Right forelimb (tissue), 1 donor: ENCODE results near the gene LRRFIP1.
A peak's percentile ranks its signal among the peaks of the same experiment; 100 is the strongest.

ENCODE experiments used
- DNase-seq: peaks from one replicate; pipeline ENCODE4 v3.0.0-alpha.2; 2018

Gene LRRFIP1

DNA sequence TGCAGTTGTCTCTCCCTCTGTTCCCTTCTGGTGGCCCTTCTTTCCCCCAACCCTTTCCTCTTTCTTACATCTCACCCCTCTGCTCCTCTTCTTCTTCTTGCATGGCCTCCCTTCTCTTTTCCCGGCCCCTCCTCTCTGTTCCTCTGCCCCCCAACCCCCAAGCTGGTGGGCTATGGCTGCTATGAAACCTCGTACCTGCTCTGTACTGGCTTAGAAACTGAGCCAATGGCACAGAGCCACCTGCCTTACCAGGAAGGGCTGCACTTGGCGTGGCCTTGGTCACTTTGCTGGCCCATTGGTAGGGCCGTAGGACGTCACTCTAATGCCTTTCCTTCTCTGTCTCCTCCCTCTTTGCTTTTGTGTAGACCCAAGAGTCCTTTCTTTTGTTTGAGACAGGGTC lies 78.9 kb downstream of the LRRFIP1 start:
- DNase-seq: no peak

DNA sequence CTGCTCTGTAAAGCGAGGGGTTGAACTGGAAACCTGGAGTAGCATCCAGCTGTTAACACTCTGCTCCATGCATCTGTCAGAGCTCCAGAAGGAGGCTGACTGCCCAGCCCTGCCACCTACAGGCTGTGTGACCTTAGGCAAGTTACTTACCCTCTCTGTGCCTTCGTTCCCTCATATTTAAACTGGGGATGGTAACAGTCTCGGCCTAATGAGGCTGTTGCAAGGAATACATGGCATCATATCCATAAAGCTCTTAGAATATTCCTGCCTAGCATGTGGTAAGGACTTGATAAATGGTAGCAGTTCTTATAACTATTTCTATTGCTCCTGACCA lies 80.6 kb downstream of the LRRFIP1 start:
- DNase-seq: no peak

DNA sequence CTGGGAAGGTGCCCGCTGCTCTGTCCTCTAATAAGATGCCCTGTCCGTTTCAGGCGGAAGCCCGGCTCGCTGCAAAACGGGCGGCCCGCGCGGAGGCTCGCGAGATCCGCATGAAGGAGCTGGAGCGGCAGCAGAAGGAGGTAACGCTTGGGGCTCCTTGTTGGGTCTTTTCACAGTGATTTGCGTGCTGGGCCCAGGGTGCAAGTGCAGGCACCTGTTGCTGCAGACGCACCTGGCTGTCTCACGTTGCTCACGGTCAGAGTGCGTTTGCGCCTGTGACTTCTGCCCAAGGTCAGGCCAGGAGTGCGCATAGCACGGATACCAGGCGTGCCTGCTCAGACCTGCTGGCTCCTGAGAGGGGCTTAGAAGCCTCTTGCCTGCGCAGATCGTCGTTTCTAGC lies 81.1 kb downstream of the LRRFIP1 start:
- DNase-seq: no peak

DNA sequence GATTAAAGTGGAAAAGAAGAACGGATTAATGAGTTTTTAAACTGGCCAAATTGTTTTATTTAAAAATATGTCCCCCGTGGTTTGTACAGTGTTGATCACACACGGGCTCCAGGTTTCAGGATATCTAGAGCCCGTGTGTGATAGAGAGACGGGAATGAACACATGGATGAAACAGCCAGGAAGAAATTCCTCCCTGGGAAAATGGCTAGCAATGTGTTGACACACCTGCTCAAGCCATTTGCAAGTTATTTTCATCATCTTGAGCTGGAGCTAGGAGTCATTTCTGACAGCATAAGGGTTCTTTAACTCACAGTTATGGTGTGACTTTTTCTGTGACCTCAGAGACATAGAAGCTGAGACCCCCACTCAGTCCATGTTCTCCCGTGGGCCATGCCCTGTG lies 81.6 kb downstream of the LRRFIP1 start:
- DNase-seq: no peak

DNA sequence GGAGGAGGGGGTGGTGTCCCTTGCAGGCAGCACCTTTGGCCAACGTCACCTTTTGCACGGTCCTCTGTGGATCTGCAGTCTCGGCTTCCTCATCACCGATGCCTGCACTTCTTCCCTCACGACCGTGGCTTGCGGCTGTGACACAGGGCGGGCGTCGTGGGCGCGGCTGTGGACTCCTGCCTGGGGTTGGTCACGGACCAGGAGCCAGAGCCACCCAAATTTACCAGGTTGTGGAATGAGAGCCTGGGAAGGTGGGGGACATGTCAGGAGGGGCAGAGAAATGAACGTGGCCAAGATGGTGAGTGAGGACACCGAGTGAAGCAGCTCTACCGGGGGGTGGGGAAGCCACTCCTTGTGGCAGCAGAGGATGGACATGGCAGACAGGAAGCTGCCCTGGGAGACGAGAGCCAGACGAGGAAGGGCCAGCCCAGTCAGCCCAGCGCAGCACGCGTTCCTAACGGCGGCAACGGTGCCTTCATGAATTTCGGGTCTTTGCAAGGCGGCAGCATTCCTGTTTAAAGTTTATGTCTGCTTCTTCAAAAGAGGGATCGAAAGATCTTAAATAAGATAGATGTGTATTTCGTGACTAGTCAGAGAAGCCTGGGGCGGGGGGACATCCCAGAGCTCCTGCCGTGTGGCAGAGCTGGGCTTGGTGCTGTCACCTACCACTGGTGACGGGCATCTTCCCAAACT lies 84.2 kb downstream of the LRRFIP1 start:
- no peak for DNase-seq

DNA sequence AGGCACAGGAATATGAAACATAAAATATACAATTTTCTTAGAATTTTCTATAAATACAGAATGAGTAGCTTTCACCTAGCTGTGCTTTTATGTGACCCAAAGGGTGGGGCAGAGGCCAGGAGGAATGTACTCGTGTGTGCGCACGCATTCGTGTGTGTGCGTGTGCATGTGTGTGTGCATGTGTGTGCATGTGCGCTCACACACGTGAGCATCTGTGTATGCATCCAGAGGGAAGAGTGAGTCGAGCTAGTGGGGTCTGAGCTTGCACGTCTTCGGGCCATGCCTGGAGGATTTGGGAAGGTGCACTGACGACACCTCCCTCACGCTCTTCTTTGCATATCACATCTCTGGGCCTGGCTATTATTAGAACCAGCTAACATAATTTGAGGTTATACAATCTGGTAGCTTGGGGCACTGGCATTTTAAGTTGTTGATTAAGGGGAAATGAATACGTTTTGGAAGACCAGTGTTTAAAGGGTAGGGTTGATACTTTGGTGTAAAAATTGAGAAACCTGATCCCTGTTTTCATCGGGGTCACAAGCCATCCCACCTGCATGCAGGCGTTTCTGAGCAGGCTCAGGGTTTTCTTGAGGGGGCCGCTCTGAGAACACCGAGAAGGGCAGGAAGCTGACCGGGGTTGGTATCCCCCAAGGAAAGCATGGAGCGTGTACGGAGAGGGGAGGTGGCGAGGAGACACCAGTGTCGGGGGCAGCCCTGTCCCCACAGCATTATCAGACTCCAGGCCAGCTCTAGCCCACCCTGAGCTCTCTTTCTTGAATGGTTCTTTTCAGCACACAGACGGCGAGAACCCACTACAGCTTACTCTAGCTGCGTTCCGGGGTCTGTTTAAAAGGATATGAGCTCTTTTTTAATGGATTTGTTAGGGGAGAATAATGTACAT lies 85.3 kb downstream of the LRRFIP1 start:
- no peak for DNase-seq

DNA sequence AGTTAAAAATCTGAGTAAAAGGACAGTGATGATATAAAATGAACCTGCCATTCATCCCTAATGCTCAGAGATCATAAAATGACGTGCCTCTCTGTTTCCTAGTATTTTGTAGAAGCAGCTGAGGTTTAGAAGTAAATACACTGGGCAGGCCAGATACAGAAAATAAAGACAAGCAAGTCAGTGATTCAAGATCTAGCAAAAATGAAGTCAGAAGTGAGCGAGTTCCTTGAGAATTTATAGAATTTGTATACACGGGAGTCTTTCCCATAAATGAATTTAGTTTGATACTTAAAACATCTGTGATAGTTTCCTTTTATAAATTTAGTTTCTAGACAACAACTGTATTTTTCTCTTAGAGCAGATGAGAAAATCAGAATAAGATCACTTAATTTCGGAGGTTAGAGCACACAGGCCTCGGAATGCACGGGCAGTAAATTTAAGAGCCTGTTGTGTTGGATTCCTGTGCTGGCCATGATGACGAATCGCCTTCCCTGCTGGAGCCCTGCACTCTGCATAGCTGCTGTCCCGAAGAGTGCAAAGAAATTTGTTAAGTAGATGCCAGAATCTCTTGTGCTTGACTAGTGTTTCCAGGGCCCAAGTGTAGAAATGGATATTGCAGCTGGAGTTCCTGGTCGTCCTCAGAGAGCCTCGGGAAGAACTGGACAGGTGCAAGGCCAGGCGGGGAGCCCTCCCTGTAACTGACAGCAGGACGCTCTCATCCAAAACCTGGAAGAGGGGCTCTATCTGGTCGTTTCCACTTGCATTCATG lies 87.5 kb downstream of the LRRFIP1 start:
- peak; percentile 58 for DNase-seq

DNA sequence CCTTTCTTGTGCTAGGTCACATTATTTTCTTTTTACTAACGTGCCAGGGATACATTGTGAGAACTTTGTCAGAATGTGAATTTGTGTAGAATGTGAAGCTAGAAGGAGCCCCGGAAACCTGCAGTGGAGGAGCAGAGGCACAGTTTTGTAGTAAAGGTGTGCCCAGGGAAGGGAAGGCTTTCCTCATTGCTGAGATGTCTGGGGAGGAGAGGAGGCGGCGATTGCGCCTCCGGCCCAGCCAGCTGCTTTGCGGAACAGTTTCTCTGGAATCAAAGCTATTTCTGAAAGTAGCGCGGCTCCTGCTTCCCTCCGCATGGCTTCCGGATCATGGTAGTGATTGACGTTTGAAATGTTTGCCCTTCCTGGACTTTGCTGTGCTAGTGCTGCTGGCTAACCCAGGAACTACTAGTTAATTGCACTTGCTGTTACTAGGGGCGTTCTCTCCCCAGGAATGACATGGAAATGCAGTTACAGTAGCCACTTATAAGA lies 88.1 kb downstream of the LRRFIP1 start:
- DNase-seq: peak; percentile 53

DNA sequence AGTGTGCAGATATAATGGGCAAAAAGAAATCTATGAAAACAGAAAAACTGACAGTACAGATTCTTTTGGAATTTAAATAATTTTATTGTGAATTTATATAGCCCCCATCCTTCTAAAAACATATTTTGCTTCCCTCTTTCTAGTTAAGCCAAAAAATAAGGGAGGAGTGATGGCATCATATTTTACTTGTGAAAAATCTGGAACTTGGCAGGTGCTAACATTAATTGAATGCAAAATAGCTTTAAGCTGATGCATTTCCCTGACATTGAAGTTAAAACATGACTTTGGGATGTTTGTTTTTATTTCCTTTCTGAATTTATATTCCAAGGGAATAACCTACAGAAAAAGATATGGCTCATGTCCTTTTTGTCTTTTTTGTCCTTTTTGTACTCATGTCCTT lies 88.6 kb downstream of the LRRFIP1 start:
- DNase-seq: no peak

DNA sequence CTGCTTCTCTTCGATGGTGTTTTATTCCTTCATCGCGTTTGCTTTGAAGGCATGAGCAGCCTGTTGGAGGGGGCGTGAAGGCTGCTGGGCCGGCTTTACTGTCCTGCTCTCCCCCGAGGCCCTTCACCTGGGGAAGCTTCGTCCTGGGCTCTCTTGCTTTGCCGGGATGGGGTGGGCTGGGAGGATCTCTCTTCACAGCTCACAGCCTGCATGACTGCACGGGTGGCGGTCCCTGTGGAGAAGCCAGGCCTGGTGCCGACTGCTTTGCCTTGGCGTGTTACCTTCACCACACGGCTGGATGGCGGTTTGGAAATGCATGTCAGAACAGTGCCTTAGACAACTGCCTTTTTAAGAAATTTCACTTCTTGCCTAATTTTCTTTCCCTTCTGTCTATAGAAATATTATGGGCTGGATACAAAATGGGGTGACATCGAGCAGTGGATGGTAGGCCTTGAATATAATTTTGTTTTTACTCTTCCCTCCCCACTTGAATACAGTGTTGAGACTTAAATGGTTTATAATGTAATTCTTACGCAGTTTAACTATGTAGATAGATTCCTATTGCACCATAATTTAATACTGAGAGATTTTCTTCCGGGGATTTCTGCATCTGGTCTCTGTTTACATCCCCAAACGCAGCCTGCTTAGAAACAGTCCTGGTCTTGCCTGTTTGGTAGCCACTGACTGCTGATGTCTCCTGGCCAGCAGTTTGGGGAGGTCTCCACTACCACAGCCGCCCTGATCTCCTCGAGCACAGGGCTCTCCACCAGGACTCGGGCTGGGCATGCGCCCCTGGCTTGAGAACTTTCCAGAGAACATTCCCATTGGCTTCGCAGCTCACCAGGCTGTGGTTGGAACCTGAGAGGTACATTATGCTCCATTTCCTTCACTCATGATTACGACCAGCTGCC lies 90.2 kb downstream of the LRRFIP1 start:
- peak; percentile 36 for DNase-seq

DNA sequence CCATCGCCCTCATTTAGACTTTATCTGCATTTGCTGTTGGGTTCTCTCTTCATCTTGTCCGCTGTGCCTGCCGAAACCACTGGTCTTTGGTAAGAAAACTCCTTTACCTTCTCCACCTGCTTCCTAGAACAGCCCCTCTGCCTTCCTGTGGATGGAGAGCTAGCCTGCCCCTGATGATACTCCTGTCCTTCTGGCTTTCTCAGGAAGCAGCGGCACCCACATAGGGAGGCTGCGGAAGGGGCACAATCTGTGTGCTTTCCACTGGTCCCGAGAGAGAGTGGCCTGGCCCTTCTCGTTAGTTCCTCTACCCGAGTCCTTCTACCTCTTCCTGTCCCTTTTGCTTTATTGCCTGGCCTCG lies 90.9 kb downstream of the LRRFIP1 start:
- DNase-seq: peak; percentile 12

DNA sequence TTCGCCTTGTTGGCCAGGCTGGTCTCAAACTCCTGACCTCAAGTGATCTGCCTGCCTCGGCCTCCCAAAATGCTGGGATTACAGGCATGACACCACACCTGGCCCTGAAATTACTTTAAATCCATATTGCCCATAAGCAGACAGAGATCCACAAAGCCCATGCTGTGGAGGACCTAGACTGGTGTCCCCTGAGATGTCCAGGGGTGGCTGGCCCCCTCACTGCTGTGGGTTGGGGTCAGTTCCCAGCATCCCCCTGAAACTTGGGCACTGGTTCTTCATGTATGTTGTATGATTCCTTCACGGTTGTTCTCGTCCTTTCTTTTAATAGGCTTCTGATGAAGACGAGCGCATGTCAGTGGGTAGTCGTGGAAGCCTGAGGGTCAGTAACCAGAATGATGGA lies 93.1 kb downstream of the LRRFIP1 start:
- DNase-seq: peak; percentile 25

DNA sequence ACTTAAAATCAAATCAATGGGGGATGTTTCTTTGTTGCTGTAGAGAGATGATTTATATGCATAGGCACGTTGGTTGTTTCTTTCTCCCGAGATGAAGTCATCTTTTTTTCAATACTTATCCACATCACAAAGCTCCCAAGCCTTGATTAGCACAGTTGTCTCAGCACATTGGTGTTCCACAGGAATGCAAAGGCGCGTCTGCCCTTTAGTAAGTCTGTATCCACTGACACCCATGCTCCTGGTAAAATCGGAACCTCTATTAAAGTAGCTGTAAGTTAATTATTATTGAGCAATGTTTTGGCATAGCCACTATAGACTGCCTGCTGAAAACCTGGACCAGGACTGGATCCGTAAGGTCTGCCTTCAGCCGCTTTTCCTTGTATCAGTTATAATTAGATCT lies 93.6 kb downstream of the LRRFIP1 start:
- DNase-seq: peak; percentile 23

DNA sequence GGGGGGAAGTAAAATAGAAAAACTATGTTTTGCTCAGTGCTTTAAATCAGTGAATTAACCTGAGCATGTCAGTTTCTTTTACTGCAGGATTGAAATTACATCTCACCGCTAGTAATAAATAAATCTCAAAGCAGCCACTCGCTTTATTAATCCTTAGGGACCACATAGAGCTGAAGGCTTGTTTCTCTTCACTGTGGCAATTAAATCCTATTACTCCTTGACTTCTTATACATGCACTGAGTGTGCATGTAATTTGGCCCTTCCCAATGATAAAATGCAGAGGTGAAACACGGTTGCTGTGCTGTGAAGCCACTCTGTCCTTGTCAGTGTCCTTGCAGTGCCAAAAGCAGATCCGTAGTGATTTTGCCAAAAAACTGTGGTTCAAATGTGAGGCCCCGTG lies 94.1 kb downstream of the LRRFIP1 start:
- DNase-seq: peak; percentile 32

DNA sequence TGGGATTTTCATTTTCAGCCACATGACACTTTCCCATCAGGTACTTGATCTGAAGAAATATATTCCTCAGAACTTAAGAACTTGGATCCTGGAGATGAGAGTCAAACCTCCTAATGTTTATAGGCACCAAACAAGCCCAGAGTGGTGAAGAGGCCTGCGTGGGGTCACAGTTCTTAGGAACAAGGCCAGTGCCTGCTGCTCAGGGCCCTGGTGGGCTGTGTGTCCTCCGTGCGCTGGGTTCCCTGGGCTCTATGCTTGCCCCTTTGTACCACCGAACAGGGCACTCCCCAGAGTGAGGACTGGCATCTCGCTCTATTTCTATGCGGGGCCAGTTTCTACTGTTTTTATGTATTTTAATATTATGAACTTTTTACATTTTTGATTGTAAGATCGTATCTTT lies 95.2 kb downstream of the LRRFIP1 start:
- peak; percentile 25 for DNase-seq

DNA sequence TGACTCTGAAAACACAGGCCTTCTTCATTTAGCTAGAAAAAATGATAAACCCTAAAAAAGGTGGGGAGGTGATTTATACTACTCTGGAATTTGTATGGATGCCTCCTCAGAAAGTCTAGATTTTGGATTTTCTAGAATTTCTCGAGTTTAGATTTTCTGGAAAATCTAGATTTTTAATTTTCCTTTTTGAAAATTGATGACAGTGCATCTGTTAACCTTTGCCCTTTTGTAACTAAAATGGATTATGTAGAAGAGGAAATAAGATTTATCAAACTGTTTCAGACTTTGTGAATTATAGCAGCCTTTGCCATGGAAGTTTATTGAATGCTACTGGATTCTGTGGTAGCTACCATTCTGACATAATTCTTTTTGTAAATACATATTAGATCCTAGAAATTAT lies 95.6 kb downstream of the LRRFIP1 start:
- DNase-seq: no peak

DNA sequence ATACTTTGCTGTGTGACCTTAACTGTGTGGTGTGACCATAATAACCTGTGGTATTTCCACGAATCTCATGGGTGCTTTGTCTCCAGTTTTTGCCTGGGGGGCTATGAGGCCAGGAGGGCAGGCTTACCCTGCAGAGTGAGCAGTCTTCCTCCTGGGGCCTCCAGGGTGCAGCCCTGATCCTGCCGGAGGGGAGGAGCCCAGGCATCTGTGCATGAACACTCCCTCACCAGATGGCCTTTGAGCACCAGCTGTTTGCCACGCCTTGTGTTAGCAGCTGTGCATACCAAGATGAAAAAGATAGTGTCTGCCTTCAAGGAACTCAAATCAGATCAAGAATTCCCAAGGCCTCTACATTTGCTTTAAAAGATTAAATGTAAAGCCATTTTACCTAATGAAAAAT lies 96.2 kb downstream of the LRRFIP1 start:
- DNase-seq: peak; percentile 42

DNA sequence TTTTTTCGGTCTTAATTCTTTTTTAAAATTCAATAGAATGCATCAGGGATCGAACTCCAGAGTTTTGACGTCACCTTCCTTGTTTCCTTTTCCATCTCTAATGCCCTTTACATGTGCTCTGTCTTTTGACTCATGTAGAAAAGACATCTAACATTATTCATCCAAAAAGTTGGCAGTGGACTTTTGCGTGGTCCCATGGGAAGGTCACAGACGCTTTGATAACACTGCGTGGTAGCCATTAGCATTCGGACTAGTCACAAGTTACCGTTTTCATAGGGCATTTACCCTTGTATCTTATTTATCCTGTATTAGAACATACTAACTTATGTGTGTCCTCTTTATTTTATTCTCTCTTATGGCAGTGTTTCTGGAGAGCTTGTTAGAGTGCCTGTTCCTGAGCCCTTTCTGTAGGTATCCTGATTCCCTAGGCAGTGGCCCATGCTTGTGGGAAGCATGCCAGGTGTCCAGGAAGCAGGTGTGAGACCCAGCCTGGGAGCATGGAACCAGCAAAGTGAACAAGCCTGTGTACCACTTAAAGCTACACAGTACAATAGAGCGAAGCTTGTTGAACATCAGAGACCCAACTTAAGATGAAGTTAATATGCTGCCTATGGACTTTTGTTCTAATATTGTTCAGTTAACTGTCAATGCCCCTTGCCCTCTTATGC lies 97.6 kb downstream of the LRRFIP1 start:
- DNase-seq: no peak

DNA sequence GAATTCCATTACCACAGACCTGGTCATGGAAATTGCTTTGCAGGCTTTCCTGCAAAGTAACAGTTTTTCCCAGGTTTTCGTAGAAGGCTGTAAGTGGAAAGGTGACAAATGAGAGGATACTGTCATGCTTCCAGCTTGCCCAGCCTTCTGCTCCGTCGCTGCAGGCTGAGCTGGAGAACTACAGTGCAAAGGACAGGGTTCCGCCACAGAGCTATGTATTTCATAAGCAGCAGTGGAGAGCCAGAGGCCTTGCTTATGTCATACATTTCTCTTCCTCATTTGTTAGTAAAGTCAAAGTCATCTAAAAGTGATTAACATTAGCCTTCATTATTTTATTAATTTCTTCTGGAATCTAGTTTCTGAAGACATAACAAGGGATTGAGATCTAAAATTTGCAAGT lies 98.3 kb downstream of the LRRFIP1 start:
- DNase-seq: peak; percentile 29

DNA sequence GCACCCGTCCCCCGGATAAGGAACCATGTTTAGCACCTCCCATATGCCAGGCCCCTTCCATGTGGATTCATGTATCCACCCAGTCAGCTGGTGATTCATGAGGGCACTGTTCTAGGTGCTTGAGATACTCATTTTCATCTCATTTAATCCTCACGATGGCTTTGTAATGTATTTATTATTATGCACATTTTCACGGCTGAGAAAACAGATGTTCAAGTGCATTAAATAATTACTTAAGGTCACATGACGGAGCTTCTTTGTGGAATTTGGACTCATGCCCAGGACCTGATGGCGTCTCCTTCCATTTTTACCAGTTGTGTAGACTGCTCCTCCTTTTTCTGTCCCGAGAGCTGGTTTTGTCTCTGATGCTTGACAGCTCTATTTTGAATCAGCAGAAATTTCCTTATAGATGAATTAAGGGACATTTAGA lies 99.0 kb downstream of the LRRFIP1 start:
- peak; percentile 42 for DNase-seq

DNA sequence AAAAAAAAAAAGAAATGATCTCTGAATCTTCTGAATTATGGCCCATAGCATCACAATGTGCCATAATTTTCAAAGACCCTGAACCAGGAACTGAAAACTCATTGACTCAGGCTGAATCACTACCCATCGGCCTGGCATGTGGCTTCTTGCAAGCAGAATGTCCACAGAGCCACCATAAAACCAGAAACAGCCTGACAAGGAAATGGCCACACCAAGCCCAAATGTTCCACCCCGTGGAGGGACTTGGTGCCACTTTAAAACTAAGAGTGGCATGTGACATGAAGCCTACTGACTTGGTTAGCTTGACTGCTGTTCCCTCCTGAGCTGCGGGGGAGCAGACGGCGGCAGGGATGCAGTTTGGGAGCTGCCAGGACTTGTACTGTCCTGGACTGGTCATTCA lies 100.0 kb downstream of the LRRFIP1 start:
- DNase-seq: peak; percentile 7
